Common myeloid progenitor, CD34-positive (primary cell): ENCODE measurements around the gene MLIP.

Experiments used
- CTCF ChIA-PET: fragments of 350-600 bp; sonication (Branson Sonifier 250); formaldehyde crosslinking; loops from one replicate; lab custom pipeline; 2021; ENCODE audit warnings: antibody characterized with exemption; lab: Charles Lee
- POLR2A ChIA-PET: fragments of 350-600 bp; sonication (Branson Sonifier 250); formaldehyde crosslinking; loops from one replicate; lab custom pipeline; 2021; ENCODE audit warnings: antibody characterized with exemption; lab: Charles Lee
- DNase-seq, 3 donors: peaks; one replicate each; pipeline versions ENCODE4 v3.0.0 to v3.0.0-alpha.2; 2013
- H3K27ac ChIP-seq, 2 experiments: 1 replicate in 1 of 2; 2 replicates in 1 of 2; pipeline ENCODE4 v1.7.0; 2013; ENCODE audit warnings: inconsistent platforms in 2 of 2, low read length in 2 of 2, mild to moderate bottlenecking in 2 of 2, low read depth in 1 of 2, moderate library complexity in 1 of 2; ENCODE audit not compliant: severe bottlenecking in 2 of 2, insufficient read depth in 1 of 2, poor library complexity in 1 of 2
- H3K27me3 ChIP-seq, 5 experiments: replicated peaks in 2 of 5; 1 replicate in 3 of 5; 2 replicates in 2 of 5; pipeline versions ENCODE4 v1.6.1 to v1.7.0; 2013; ENCODE audit warnings: low read length in 4 of 5, mild to moderate bottlenecking in 2 of 5, moderate library complexity in 2 of 5, inconsistent platforms in 1 of 5; ENCODE audit not compliant: insufficient read depth in 5 of 5, control insufficient read depth in 4 of 5
- H3K36me3 ChIP-seq, 4 experiments: 1 replicate in 2 of 4; 2 replicates in 2 of 4; pipeline versions ENCODE4 v1.6.1 to v1.7.0; 2013; ENCODE audit warnings: low read length in 3 of 4, control low read depth in 1 of 4, mild to moderate bottlenecking in 1 of 4; ENCODE audit not compliant: control insufficient read depth in 4 of 4, insufficient read depth in 4 of 4
- H3K4me1 ChIP-seq, 4 experiments: 1 replicate in 3 of 4; 2 replicates in 1 of 4; pipeline versions ENCODE4 v1.6.1 to v1.7.1; 2013; ENCODE audit warnings: low read length in 3 of 4, mild to moderate bottlenecking in 3 of 4, control low read depth in 1 of 4, inconsistent platforms in 1 of 4, moderate library complexity in 1 of 4; ENCODE audit not compliant: control insufficient read depth in 4 of 4, insufficient read depth in 4 of 4; ENCODE audit errors: control extremely low read depth in 1 of 4
- H3K4me3 ChIP-seq, 7 experiments: 1 replicate in 4 of 7; 2 replicates in 3 of 7; pipeline versions ENCODE4 v1.5.1 to v1.7.0; 2013; ENCODE audit warnings: mild to moderate bottlenecking in 7 of 7, low read length in 6 of 7, moderate library complexity in 6 of 7, inconsistent platforms in 2 of 7, low read depth in 2 of 7, control low read depth in 1 of 7; ENCODE audit not compliant: insufficient read depth in 4 of 7, control insufficient read depth in 1 of 7; ENCODE audit errors: extremely low read depth in 1 of 7
- H3K9me3 ChIP-seq, 5 experiments: 1 replicate in 4 of 5; 2 replicates in 1 of 5; pipeline versions ENCODE4 v1.6.1 to v1.7.1; 2013; ENCODE audit warnings: low read length in 4 of 5, mild to moderate bottlenecking in 2 of 5, inconsistent platforms in 1 of 5, low read depth in 1 of 5, moderate library complexity in 1 of 5; ENCODE audit not compliant: control insufficient read depth in 4 of 5, insufficient read depth in 2 of 5; ENCODE audit errors: control extremely low read depth in 1 of 5
- WGBS: methylation state at CpG from one replicate; pipeline ENCODE4 v1.1.5; 2013; ENCODE audit not compliant: insufficient coverage; 5-methylcytosine and 5-hydroxymethylcytosine counted together

The MLIP gene

DNA sequence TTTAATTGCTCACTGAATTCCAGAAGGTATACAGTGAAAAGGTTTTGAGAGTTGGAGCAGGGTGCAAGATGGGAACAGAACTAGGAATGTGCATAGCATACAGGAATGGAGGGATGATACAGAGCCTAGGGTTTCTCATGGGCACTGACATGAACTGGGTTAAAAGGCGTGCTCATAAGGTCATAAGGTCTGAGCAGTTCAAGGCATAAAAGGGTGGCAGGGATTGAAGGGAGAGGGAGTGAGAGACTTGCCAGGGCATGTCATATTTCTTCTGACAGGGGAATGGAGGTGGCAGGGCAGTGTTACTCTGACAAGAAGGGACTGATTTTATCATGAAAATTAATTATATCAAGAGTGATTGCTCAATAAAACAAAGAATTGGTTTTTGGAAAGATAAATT is 4.7 kb downstream of the MLIP start:
- no peak overlapping the region for H3K27ac ChIP-seq

DNA sequence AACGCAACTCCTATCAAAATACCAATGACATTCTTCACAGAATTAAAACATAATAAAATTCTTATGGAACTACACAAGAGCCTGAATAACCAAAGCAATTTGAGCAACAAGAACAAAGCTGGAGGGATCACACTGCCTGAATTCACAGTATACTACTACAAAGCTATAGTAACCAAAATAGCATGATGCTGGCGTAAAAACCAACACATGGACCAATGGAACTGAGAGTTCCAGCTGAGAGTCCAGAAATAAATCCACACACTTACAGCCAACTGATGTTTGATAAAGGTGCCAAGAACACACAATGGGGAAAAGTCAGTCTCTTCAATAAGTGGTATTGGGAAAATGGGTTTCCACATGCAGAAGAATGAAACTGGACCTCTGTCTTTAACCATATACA is 6.9 kb downstream of the MLIP start:
- DNase-seq: no peak
- Histone ChIP-seq H3K4me3 (no peak overlapping the region), H3K36me3 (no peaks in the 10 kb centered on the region), H3K4me1 (no peaks in the 10 kb centered on the region), H3K9me3 (no peaks in the 10 kb centered on the region), H3K27ac (no peak overlapping the region), H3K27me3 (no peaks in the 10 kb centered on the region)
- CTCF ChIA-PET: no interaction called here
- POLR2A ChIA-PET: no interaction called here
- WGBS: 100% methylated on average over 1 of the region's 2 CpGs

More for the DNA sequence above, 4.7 kb downstream of the MLIP start:
- 100% methylated on average over 1 of the region's 1 CpG for WGBS
- no peaks in the 10 kb centered on the region for H3K9me3 ChIP-seq
- no peaks in the 10 kb centered on the region for H3K4me1 ChIP-seq
- no peaks in the 10 kb centered on the region for H3K36me3 ChIP-seq
- CTCF ChIA-PET: no interaction called here
- DNase-seq: no peak
- POLR2A ChIA-PET: no interaction called here
- H3K27me3 ChIP-seq: no peaks in the 10 kb centered on the region
- H3K4me3 ChIP-seq: no peak overlapping the region

DNA sequence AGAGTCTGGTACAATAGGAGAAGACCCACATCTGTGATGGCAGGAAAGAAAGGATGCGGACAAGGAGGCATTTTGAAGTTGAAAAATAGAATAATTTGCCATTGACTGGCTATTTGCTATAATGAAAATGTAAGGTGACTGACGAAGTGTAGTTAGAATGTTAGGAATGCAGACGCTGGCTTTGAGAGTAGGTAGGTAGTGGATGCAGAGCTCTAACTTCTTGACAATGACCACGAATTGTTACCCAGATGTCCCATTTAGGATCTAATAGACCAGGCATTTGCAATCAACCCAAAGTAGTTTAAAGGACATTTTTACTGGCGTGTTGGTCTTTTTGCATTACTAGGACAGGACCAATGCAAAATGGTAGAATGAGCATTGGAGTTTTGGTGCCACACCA is 14.2 kb downstream of the MLIP start:
- Histone ChIP-seq H3K27me3 (no peaks in the 10 kb centered on the region), H3K27ac (no peak overlapping the region), H3K36me3 (no peaks in the 10 kb centered on the region), H3K9me3 (no peaks in the 10 kb centered on the region), H3K4me1 (no peaks in the 10 kb centered on the region), H3K4me3 (no peak overlapping the region)
- 86% methylated on average over 5 of the region's 5 CpGs for WGBS
- POLR2A ChIA-PET: no interaction called here
- CTCF ChIA-PET: no interaction called here
- DNase-seq: no peak

DNA sequence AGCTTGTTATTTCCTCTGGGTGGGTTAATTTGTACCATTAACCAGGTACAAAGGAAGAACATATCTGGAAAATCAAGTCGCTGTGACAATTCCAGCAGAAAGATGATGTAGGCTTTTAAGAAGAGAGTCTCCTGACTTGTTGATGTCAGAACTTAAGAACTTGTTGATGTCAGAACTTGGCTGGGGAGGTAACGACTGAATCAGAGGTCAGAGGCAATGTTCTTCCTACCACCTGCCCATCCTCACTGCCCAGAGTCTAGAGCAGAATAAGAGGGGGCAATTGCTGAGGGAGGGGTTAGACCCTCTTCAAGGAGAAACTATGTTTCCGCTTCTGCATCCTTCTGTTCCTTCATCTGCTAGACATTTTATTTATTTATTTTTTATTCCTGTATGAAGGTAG is 18.9 kb downstream of the MLIP start:
- no peak overlapping the region for H3K27ac ChIP-seq
- 100% methylated on average over 1 of the region's 3 CpGs for whole genome bisulfite sequencing
- H3K9me3 ChIP-seq: no peaks in the 10 kb centered on the region
- no peaks in the 10 kb centered on the region for H3K36me3 ChIP-seq
- H3K27me3 ChIP-seq: no peaks in the 10 kb centered on the region
- H3K4me1 ChIP-seq: no peaks in the 10 kb centered on the region
- H3K4me3 ChIP-seq: no peak overlapping the region
- POLR2A ChIA-PET: no interaction called here
- DNase-seq: no peak
- CTCF ChIA-PET: no interaction called here

DNA sequence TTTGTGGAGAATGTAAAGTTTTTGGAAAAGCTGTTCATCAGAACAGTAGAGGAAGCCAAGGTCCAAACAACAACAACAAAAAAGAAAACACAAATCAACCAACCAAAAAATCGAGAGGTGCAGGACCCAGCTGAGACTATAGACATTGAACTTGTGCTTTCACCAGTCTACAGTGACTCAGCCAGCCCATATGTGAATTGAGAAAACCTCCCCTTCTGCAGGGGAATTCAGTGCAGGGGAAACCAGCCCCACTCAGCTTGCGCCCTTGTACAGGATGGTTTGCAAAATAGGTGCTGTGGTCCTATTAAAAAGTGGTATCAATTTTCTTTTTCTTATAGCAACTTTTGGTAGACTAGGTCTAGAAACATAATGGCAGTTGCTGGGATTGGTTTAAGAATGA is 21.3 kb downstream of the MLIP start:
- CTCF ChIA-PET: no interaction called here
- POLR2A ChIA-PET: no interaction called here
- 100% methylated on average over 1 of the region's 2 CpGs for WGBS

DNA sequence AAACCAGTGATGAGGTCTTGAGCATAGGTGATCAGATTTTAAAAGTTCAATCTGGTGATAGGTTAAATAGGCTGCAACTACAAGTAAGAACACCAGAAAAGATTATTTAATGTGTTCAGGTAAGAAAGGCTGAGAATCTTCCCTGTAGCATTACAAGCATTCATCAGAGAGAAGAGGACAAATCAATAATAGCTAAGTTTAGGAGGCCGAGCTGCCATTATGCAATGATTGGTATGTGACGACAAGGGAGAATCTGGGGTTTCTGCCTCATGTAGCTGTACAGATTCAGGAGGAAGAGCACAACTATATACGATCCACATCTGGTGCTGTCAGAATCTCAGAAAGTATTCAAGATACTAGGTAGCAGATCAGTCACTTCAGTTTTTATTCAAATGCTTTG is 21.9 kb downstream of the MLIP start:
- no peaks in the 10 kb centered on the region for H3K9me3 ChIP-seq
- ChIA-PET POLR2A (no interaction called here), CTCF (no interaction called here)

More for the DNA sequence above, 21.3 kb downstream of the MLIP start:
- H3K27ac ChIP-seq: no peak overlapping the region
- H3K4me1 ChIP-seq: no peaks in the 10 kb centered on the region
- no peaks in the 10 kb centered on the region for H3K9me3 ChIP-seq
- no peaks in the 10 kb centered on the region for H3K36me3 ChIP-seq
- H3K4me3 ChIP-seq: no peak overlapping the region
- DNase-seq: no peak
- H3K27me3 ChIP-seq: peaks cover 0 to 2% (median 0%) of the 10 kb centered on the region in 5 experiments

DNA sequence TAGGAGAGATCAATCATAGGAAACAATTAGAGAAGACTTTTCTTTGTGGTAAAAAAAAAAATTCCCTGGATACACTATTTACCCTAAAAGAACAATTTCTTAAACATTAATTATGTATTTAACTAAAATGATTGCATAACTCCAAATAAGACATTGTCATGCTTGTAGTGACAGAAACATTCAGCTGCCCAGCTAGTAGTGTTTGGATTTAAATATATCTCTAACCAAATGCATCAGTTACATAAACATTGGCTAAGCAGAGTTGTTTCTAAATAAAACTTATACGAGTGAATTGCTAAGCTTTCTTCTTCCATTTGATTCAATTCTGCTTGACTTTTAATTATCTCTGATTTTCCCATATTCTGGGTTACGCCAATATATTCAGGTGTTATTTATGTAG is 23.7 kb downstream of the MLIP start:
- Histone ChIP-seq H3K36me3 (no peaks in the 10 kb centered on the region), H3K4me1 (no peaks in the 10 kb centered on the region), H3K4me3 (no peak overlapping the region), H3K27me3 (peaks cover 0 to 2% (median 0%) of the 10 kb centered on the region in 5 experiments), H3K27ac (no peak overlapping the region), H3K9me3 (no peaks in the 10 kb centered on the region)
- no peak for DNase-seq
- no CpG with 5 or more reads among the region's 2 CpGs for WGBS
- ChIA-PET POLR2A (no interaction called here), CTCF (interaction anchor here (1.0 kb wide), 1 partner anchor 19 kb away, joined by 3 read pairs; no protein-coding TSS in a partner anchor)

More for the DNA sequence above, 21.9 kb downstream of the MLIP start:
- Histone ChIP-seq H3K4me1 (no peaks in the 10 kb centered on the region), H3K27ac (no peak overlapping the region), H3K27me3 (peaks cover 0 to 2% (median 0%) of the 10 kb centered on the region in 5 experiments), H3K36me3 (no peaks in the 10 kb centered on the region), H3K4me3 (no peak overlapping the region)
- WGBS: 100% methylated on average over 2 of the region's 3 CpGs
- no peak for DNase-seq
